RWPE2 (cell line): Measurements from ENCODE around the gene MELK.

Experiments used
- ATAC-seq: fragments of 200-7000 bp; cut with Tn5 transposase; 3 replicates; pipeline ENCODE4 v1.9.1; 2021; ENCODE audit warnings: low read depth
- DNase-seq: peaks from one replicate; pipeline ENCODE4 v3.0.0-alpha.2; 2020; ENCODE audit warnings: low spot score
- H3K27ac ChIP-seq: fragments of 450-650 bp; 2 replicates; pipeline ENCODE4 v1.5.1; 2017; ENCODE audit warnings: mild to moderate bottlenecking; ENCODE audit not compliant: poor library complexity, severe bottlenecking
- H3K27me3 ChIP-seq: fragments of 250-450 bp; sonication (Bioruptor Pico); 2 replicates; pipeline ENCODE4 v1.5.1; 2021; ENCODE audit warnings: mild to moderate bottlenecking, moderate library complexity; ENCODE audit not compliant: insufficient read depth, poor library complexity, severe bottlenecking
- H3K36me3 ChIP-seq: fragments of 250-450 bp; sonication (Bioruptor Pico); 2 replicates; pipeline ENCODE4 v1.5.1; 2020; ENCODE audit warnings: low read depth, mild to moderate bottlenecking, moderate library complexity
- H3K4me1 ChIP-seq: fragments of 250-450 bp; sonication (Bioruptor Pico); 2 replicates; pipeline ENCODE4 v1.5.1; 2021; ENCODE audit warnings: mild to moderate bottlenecking, moderate library complexity; ENCODE audit not compliant: insufficient read depth, poor library complexity, severe bottlenecking
- H3K4me3 ChIP-seq: fragments of 250-450 bp; sonication (Bioruptor Pico); 2 replicates; pipeline ENCODE4 v1.5.1; 2021; ENCODE audit warnings: mild to moderate bottlenecking, moderate library complexity; ENCODE audit not compliant: severe bottlenecking
- H3K9me3 ChIP-seq: fragments of 250-450 bp; sonication (Bioruptor Pico); 2 replicates; pipeline ENCODE4 v1.5.1; 2021; ENCODE audit warnings: mild to moderate bottlenecking, moderate library complexity; ENCODE audit not compliant: severe bottlenecking
- CTCF ChIP-seq: fragments of 450-650 bp; IDR thresholded peaks from one replicate; pipeline ENCODE4 v1.5.1; 2017; ENCODE audit warnings: mild to moderate bottlenecking, moderate library complexity; ENCODE audit not compliant: poor library complexity, severe bottlenecking

The MELK gene

GRCh38 chr9:36671561-36671960 lies 98.9 kb downstream of the MELK start:
- H3K36me3 ChIP-seq: peaks cover 99% of the 10 kb centered on the region
- H3K4me3 ChIP-seq: no peak overlapping the region
- H3K9me3 ChIP-seq: no peaks in the 10 kb centered on the region
- TF ChIP-seq CTCF: no peak
- no peaks in the 10 kb centered on the region for H3K27me3 ChIP-seq
- H3K27ac ChIP-seq: no peak overlapping the region
- H3K4me1 ChIP-seq: no peaks in the 10 kb centered on the region
- DNase-seq (no peak), ATAC-seq (no peak)

GRCh38 chr9:36676091-36676490 lies 103.4 kb downstream of the MELK start:
- H3K27ac ChIP-seq: no peak overlapping the region
- H3K27me3 ChIP-seq: no peaks in the 10 kb centered on the region
- no peak for TF ChIP-seq CTCF
- no peak for ATAC-seq
- no peak for DNase-seq
- no peak overlapping the region for H3K4me3 ChIP-seq
- no peaks in the 10 kb centered on the region for H3K4me1 ChIP-seq
- peaks cover 76% of the 10 kb centered on the region for H3K36me3 ChIP-seq
- H3K9me3 ChIP-seq: no peaks in the 10 kb centered on the region

DNA sequence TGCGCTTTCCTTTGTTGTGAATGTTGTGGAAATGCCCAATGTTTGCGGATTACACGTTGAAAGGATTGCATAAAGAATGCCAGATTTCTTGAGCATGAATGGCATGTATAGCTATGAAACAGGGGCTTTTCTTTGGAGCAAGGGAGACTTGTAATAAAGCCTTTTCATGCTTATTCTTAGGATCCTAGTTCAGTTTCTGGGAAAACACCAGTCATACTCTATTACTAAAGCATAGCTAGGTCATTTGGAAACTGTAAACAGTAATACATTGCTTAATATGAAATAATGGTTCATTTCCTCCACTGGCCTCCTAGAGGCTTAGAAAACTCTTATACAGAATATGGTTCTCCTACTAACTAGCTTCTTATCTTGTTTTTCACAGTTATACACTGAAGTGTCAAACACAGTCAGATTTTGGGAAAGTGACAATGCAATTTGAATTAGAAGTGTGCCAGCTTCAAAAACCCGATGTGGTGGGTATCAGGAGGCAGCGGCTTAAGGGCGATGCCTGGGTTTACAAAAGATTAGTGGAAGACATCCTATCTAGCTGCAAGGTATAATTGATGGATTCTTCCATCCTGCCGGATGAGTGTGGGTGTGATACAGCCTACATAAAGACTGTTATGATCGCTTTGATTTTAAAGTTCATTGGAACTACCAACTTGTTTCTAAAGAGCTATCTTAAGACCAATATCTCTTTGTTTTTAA lies 104.2 kb downstream of the MELK start:
- ATAC-seq (no peak), DNase-seq (no peak)
- Histone ChIP-seq H3K36me3 (peaks cover 68% of the 10 kb centered on the region), H3K4me3 (no peak overlapping the region), H3K27me3 (no peaks in the 10 kb centered on the region), H3K4me1 (no peaks in the 10 kb centered on the region), H3K27ac (no peak overlapping the region), H3K9me3 (no peaks in the 10 kb centered on the region)
- no peak for TF ChIP-seq CTCF

DNA sequence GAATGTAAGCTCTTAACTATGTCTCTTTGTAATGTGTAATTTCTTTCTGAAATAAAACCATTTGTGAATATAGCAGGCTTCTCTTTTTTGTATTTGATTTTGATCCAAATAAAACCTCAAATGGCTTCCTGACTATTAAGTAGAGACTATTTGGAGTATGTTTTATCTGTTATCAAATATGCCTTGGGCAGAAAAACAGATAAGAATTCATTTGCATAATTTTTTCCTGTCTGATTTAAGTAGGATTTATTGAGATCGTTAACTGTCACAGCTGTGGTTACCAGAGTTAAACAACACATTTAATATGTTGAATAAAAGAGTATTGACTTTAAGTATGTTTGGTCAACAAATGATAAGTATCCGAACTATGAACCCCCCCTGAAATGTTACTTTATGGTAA lies 104.9 kb downstream of the MELK start:
- ATAC-seq (no peak), DNase-seq (no peak)
- Histone ChIP-seq H3K27me3 (no peaks in the 10 kb centered on the region), H3K4me1 (no peaks in the 10 kb centered on the region), H3K4me3 (no peak overlapping the region), H3K36me3 (peaks cover 61% of the 10 kb centered on the region), H3K27ac (no peak overlapping the region), H3K9me3 (no peaks in the 10 kb centered on the region)
- no peak for TF ChIP-seq CTCF

DNA sequence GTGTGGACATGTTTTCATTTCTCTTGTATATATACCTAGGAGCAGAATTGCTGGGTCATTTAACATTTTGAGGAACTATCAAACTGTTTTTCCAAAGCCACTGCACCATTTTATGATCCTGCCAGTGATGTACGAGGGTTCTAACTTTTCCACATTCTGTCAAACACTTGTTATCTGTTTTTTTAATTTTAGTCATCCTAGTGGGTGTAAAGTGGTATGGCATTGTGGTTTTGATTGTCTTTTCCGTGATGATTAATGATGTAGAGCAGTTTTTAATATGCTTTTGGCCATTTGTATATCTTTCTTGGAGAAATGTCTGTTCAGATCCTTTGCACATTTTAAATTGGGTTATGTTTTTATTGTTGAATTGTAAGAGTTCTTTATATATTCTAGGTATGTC lies 107.0 kb downstream of the MELK start:
- Histone ChIP-seq H3K4me1 (no peaks in the 10 kb centered on the region), H3K36me3 (peaks cover 40% of the 10 kb centered on the region), H3K4me3 (no peak overlapping the region), H3K27ac (no peak overlapping the region), H3K27me3 (no peaks in the 10 kb centered on the region), H3K9me3 (no peaks in the 10 kb centered on the region)
- no peak for TF ChIP-seq CTCF
- DNase-seq: no peak
- no peak for ATAC-seq
